NCI-H446 (cell line): ENCODE measurements around the gene EPS8.

Source experiments
- DNase-seq, 2 experiments: peaks; one replicate each; lab custom pipeline; 2025; lab: John Stamatoyannopoulos, UW

EPS8 gene

DNA sequence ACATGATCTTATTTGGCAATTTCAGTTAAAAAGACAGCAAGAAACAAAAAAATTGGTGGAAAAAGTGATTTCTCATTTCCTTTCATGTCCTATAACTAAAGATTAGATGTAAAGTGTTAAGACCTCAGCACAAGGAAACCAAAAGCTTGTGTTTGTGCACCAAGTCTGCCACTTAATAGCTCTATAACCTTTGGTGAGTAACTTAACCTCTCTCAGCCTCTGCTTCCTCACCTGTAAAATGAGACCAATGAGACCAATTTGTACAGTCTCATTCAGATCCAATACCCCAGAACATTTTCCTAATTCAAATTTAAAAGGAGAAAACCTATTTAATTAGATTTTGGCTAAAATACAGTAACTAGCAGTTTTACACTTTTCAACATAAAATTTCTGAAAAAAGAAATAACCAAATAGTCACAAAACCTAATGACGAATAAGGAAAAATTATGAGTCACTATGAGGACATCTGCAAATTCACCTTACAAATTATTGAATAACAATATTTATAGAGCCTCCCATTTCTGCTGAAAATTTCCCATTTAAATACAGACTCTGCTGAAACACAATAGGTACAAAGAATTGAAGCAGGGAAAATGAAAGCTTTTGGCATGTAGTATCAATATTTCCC lies 71.1 kb downstream of the EPS8 start:
- DNase-seq: no peak

DNA sequence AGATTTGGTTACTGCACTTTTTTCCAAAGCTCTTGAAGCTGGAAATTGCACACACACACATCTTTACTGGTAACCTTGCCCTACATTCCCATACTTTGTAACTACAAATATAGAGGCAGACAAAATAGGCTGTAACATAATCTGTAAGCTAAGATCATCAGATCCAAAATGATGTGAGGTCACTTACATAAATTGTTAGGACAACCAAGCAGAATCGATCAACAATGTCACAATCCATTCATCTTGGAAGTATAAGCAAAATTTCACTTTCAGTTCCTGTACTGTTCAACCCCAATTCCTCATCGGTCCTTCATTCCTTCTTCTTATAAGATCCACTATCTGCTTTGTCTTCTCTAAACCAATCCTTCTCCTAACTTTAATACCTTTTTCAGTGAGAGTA lies 72.6 kb downstream of the EPS8 start:
- DNase-seq: no peak

GRCh38 chr12:15714256-15714655 lies 74.9 kb downstream of the EPS8 start:
- DNase-seq: no peak

- no peak for DNase-seq
Observed at GRCh38 chr12:15712823-15713660, 76.1 kb downstream of the EPS8 start.

GRCh38 chr12:15712160-15712559 lies 77.0 kb downstream of the EPS8 start:
- DNase-seq: no peak

DNA sequence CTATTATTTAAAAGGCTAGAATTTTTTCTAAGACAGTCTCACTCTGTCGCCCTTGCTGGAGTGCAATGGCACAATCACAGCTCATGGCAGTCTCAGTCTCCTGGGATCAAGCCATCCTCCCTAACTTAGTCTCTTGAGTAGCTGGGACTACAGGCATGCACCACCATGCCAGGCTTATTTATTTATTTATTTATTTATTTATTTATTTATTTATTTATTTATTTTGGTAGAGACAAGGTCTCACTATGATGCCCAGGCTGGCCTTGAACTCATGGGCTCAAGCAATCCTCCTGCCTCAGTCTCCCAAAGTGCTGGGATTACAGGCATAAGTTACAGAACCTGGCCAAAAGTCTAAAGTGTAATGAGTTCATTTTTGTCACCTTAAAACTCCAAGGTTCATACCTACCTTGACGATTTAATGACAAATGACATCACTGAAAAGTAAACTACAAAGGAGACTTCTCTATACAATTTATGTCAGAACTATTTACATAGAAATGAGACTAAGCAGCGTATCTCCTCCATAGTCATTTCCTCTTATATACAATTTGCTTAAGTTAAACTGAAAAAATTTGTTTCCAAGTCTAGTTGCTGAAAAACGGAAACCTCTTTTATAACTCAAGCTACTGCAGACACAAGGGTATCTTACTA lies 78.2 kb downstream of the EPS8 start:
- no peak for DNase-seq

- no peak for DNase-seq
Observed at GRCh38 chr12:15709551-15709950, 79.6 kb downstream of the EPS8 start.

GRCh38 chr12:15708396-15709076 lies 80.7 kb downstream of the EPS8 start:
- DNase-seq: no peak

GRCh38 chr12:15707516-15708199 lies 81.5 kb downstream of the EPS8 start:
- DNase-seq: no peak

GRCh38 chr12:15706010-15706676 lies 83.0 kb downstream of the EPS8 start:
- no peak for DNase-seq

DNA sequence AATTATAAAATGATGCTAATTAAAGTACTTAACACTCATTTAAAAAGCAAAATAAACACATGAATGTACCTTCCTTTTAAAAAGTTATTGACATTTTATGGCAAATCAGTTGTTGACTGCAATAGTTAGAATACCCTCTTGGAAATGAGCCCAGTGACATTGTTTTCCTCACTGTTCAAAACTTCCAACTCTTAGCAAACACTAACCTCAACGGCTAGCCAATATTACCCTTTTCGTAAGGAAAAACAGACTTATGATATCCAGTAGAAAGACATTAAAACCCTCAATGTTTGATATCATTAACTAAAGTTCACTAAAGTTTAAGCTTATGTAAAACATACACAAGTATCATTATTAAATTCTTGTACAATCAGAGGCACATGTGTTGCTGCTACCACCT lies 83.6 kb downstream of the EPS8 start:
- DNase-seq: no peak

DNA sequence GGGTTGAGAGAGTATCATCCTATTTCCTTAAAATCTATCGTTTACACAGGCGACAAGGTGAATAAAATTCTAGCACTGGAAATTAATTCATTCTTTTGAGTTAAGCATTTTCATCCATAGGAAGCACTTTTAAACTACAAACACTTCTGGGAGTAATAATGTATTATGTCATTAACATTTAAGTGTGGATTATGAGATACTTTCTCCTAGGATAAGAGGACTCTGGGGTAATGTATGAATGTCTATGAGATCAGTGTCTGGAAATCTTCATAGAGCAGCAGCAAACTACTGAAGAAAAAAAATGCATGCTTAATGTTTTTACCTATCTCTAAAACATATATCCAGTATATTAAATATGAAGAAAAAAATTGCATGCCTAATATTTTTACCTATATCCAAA lies 86.9 kb downstream of the EPS8 start:
- DNase-seq: no peak

GRCh38 chr12:15701631-15702156 lies 87.5 kb downstream of the EPS8 start:
- DNase-seq: no peak

- DNase-seq: no peak
Observed at GRCh38 chr12:15701206-15701605, 88.0 kb downstream of the EPS8 start.

DNA sequence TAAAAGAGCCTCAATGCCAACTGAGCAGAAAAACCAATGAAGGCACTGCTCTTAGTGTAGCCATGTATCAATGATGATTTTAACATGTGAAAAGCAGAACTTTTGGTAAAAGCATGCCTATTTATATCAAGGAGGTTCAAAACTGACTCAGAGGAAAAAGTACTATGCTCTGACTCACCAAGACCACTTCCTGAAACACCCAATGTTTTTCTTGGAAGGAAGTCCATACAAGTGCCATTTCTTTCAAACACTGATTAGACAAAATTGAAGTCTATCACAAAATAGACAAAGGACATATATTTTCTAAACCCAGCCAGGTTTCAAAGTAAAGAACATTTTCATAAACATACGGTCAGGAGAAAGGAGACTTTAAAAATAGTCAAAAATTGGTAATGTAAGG lies 88.6 kb downstream of the EPS8 start:
- DNase-seq: no peak

DNA sequence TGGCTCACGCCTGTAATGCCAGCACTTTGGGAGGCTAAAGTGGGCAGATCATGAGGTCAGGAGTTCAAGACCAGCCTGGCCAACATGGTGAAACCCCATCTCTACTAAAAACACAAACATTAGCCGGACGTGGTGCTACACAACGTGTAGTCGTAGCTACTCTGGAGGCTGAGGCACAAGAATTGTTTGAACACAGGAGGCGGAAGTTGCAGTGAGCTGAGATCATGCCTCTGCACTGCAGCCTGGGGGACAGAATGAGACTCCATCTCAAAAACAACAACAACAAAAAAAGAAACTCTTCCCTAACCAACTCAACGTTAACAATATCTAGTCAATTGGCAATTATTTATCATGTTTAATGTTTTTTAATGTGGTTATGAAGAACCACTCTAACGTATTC lies 89.3 kb downstream of the EPS8 start:
- no peak for DNase-seq

DNA sequence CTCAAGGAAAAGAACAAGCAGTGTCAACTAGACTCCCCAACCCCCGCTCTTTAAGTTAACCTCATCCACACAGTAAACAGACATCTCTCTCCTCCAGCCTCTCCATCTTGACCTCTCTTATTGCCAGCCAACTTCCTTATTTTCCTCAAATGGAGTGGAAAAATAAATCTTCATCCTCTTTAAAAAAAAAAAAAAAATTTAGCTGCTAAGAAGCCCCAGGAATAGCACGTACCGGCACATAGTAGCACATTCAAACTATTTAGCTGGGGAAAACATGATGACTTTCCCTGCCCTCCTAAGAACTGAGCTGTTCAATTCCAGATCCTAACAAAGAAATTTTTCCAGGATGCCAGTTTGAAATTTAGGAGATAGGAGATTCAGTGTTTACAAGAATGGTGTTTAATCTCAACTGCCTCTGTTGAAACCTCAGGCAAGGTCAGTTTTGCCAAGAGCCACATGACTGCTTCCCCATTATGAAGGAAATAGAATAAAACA lies 90.8 kb downstream of the EPS8 start:
- no peak for DNase-seq

DNA sequence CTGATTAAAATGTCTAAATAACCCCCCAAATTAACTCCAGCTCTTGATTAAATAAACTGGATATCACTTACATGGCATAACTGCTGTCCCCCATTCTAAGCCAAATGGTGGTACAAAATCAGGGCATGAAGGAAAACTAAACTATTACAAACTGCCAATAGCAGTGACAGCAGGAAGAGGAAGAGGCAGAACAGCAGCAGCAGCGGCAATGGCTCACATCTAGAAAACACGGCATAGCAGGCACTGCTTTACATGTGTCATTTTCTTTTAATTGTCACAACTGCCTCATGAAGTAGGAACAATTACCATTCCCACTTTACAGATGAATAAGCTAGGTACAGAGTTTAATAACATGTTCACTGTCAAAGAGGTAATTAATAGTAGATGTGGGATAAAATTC lies 92.0 kb downstream of the EPS8 start:
- no peak for DNase-seq

DNA sequence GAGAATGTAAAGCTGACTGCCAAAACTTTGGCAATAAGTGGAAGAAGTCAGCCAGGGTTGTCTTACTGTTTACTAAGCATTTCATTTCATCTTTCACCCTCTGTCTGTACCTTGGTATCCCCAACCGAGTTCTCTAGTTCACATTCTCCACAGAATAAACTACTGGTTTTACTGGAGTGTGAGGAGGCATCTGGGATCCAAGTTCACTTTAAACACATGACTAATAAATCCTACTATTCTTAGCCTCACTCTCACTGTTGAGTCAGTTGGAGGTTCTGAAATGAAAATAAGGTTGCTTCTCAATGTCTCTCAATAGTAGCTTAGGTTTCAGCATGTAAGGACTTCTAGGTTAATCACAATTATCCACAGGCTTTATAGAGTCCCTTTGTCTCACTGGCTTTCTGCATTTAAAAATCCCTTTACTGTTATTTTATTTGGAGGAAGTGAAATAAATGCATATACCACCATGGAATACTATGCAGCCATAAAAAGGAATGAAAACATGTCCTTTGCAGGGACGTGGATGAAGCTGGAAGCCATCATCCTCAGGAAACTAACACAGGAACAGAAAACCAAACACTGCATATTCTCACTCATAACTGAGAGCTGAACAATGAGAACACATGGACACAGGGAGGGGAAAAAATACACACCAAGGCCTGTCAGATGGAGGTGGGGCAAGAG lies 95.8 kb downstream of the EPS8 start:
- DNase-seq: no peak

- no peak for DNase-seq
Observed at GRCh38 chr12:15691388-15691787, 97.8 kb downstream of the EPS8 start.
